DOHH2 (cell line): ENCODE data around the gene SRSF12.

Experiments
- CTCF ChIP-seq: fragments of 200-600 bp; sonication (generic); IDR thresholded peaks from one replicate; pipeline ENCODE4 v1.5.1; 2014; ENCODE audit warnings: antibody characterized with exemption, mild to moderate bottlenecking, low read depth, low read length; ENCODE audit not compliant: poor library complexity, severe bottlenecking
- EZH2phosphoT487 ChIP-seq: fragments of 200-600 bp; sonication (generic); IDR thresholded peaks from 2 replicates; pipeline ENCODE4 v1.6.1; 2017; ENCODE audit warnings: borderline replicate concordance, mild to moderate bottlenecking, antibody characterized with exemption, low read length, moderate library complexity, mixed read lengths

- TF ChIP-seq CTCF (no peak), EZH2phosphoT487 (no peak)
Observed at GRCh38 chr6:89120371-89120770, 2.5 kb upstream of the SRSF12 start.
